GM19324 (cell line): Measurements from ENCODE around the gene MAP2K5.

Experiments
- ATAC-seq: cut with Tn5 transposase; IDR thresholded peaks from one replicate; pipeline ENCODE4 v1.9.1; 2021; ENCODE audit warnings: mild to moderate bottlenecking, moderate library complexity; ENCODE audit not compliant: unreplicated experiment, low FRiP score

MAP2K5 gene

DNA sequence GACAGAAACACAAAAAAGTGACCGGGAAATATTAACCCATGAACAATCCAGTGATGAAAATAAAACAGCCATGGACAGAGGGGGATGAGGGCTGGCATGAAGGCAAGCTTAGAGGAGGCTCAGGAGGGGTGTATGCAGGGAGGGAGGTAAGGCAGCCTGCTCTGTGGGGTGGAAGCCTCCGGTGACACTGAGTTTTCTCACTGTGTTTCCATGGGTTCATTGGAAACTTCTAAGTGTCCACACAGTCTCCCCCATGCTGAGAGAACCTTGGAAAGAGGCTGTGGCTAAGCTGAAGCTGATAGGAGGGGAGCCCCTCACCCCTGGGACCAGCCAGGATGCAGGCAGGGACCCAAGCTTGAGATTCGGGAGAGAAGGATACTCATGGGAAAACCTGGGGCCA, 276.0 kb downstream of the MAP2K5 start:
- ATAC-seq: no peak

DNA sequence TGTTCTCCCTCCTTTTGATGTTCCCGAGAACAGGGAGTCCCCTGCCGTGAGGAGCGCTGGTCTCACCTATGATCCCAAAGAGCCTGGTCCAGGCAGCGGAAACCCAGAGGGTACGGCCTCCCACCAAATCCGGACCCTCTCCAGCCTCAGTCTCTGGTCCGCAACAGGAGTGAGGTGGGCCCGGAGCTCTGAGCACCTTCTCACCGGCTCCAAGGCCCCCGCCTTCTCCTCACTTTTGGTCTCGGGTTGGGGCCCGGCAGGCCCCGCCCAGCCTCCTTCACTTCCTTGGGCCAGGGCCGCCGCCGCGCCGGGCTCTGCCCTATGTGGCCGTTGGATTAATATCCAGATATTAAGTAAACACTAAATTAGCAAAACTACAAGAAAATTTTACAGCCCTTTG, 277.1 kb downstream of the MAP2K5 start:
- ATAC-seq: no peak

DNA sequence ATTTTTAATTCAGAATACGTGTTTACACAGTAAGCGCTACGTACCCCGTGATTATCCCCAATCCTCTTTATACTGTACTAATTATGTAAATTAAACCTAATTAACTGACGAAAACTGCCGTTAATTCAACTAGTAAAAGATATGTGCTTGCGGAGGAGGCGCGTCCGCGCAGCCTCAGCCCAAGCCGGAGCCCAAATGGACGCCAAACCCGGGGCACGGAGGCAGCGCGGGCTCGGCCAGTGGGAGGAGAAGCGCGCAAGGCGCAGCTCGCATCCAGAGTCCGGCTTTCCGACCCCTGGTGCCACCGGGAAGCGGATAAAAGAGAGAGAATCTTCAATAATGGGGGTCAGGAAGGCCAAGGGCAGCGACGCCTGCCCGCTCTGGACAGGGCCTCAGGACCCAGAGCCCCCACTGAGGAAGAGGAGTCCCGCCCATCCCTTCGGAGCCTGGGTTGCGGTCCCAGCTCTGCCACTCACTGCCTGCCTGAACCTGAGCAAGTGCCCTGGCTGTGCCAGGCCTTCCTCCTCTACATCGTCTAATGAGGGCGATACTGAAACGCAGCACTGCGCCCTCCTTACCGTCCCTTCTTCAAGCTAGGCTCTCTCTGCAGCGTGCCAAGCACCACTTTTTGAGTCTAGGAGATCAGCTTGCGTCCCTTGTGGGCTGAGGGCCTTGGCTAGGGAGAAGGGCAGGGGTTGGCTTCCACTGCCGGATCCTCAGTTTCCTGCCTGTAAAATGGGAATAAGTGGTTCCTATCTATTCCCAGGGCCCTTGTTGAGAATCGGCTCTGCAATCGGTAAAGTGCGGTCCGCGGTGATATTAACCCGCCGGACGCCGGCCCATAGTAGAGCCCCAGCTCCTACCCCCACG, 277.9 kb downstream of the MAP2K5 start:
- no peak for ATAC-seq

GRCh38 chr15:67820992-67821783, 278.7 kb downstream of the MAP2K5 start:
- ATAC-seq: no peak

DNA sequence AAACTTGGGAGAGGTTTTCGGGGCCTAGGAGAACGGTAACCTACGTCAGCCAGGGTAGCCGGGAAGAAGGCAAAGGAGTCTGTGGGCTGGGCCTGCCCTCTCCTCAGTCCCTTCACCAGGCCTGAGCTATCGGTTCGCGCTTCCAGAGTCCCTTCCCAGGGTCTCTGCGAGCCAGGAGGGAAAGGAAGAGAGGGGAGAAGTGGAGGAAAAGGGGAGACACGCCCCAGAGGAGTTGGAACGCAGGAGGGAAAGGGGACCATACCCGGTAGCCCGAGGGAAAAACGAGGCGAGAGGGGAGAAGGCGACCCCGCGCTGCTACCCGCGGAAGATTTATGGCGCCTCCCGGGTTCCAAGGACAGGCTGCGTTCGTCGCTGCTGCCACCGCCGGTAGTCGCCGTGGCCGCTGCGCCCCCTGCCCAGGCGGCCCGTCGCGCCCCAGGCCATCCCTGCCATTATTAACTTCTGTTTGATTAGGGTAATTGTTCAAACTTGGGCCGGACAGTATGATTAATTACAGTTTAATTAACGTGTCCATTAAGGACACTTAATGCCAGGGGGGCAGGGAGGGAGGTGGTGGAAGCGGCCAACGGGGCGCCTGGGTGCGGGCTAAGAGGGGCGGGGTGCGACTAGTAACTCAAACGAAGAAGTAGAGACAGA, 279.4 kb downstream of the MAP2K5 start:
- ATAC-seq: no peak

GRCh38 chr15:67822537-67823313, 280.2 kb downstream of the MAP2K5 start:
- ATAC-seq: no peak

DNA sequence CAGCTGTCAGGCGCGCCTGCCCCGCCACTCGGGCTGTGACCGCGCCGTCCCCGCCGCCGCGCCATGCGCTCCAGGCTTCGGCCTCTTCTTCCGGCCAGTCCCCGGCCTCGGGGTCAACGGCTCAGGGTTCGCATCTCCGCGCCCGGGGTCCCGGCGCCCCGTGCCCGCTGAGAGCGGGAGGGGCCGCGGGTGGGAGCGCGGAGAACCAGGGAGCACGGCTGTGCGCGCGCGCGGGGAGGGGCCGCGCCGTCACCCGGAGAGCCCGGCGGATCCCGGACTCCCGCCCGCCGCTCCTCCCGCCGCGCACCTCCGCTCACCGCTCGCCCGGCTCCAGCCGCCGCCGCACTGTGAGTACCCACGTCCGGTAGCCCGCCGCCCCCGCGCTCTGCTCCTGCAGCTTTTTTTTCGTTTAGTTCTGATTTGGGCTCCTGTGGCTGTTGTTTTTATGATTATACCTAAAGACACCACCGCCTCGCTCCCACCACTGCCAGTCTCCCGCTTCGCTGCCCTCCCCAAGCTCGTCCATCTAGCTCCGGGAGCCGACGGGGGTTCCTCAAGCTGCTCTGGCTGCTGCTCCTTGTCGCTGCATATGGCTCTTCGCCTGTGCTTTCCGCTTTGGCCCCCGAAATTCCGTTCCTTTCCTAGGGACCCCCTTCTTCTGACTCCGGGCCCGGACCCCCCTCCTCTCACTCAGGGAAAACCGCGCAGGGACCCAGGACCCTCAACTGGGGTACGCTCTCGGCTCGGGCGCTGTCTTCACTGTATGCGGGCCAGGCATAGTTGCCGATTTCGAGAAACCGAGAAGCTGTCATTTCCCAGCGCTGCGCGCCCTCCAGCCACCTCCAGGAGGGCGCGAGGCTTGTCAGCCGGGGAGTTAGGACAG, 281.1 kb downstream of the MAP2K5 start:
- no peak for ATAC-seq

DNA sequence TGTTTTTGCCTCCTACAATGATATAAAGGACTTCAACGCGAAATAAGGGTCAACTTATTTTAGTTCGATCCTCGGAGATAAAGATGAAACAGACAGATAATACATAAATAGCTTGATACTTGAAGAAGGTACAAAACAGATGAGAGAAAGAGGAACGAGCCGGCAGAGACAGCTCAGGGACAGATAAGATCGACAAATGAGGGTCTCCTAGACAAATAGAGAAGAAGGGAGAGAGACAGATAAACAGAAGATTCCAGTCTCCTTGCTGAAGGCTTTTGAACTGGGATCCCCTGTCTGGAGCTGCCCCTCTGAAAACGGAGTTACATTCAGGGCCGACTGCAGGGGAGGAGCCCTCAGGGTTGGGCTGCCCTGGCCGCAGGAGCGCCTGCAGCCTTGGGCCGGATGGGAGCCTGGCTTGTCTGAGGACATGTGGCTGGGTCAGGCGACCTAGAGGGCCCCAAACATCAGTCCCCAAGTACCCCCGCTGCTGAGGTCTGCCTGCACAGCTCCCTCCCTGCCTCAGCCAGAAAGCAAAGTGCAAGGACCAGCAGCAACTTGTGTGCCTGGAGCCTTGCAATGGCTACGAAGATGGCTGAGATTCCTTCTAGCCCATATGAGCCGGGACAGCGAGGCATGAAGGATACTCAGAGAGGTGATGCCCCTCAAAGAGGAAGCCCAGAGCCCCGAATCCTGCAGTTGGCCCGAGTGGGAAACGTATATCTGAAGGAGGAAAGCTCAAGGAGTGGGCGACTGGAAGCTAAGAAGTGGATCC, 281.9 kb downstream of the MAP2K5 start:
- no peak for ATAC-seq

GRCh38 chr15:67824976-67825880, 282.7 kb downstream of the MAP2K5 start, which contains the start of gene SKOR1:
SKOR1 (plus strand) TSS chr15:67825509; CDS start chr15:67825603, 94 bp downstream.
- ATAC-seq: no peak

DNA sequence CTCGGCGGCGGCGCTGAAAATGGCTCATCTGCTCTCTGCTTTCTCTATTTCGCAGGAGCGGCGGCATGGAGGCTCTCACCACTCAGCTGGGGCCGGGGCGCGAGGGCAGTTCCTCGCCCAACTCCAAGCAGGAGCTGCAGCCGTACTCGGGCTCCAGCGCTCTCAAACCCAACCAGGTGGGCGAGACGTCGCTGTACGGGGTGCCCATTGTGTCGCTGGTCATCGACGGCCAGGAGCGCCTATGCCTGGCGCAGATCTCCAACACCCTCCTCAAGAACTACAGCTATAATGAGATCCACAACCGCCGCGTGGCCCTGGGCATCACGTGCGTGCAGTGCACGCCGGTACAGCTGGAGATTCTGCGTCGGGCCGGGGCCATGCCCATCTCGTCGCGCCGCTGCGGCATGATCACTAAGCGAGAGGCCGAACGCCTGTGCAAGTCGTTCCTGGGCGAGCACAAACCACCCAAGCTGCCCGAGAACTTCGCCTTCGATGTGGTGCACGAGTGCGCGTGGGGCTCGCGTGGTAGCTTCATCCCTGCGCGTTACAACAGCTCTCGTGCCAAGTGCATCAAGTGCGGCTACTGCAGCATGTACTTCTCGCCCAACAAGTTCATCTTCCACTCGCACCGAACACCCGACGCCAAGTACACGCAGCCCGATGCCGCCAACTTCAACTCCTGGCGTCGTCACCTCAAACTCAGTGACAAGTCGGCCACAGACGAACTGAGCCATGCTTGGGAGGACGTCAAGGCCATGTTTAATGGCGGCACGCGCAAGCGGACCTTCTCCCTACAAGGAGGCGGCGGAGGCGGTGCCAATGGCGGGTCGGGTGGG, 283.6 kb downstream of the MAP2K5 start:
- ATAC-seq: no peak

DNA sequence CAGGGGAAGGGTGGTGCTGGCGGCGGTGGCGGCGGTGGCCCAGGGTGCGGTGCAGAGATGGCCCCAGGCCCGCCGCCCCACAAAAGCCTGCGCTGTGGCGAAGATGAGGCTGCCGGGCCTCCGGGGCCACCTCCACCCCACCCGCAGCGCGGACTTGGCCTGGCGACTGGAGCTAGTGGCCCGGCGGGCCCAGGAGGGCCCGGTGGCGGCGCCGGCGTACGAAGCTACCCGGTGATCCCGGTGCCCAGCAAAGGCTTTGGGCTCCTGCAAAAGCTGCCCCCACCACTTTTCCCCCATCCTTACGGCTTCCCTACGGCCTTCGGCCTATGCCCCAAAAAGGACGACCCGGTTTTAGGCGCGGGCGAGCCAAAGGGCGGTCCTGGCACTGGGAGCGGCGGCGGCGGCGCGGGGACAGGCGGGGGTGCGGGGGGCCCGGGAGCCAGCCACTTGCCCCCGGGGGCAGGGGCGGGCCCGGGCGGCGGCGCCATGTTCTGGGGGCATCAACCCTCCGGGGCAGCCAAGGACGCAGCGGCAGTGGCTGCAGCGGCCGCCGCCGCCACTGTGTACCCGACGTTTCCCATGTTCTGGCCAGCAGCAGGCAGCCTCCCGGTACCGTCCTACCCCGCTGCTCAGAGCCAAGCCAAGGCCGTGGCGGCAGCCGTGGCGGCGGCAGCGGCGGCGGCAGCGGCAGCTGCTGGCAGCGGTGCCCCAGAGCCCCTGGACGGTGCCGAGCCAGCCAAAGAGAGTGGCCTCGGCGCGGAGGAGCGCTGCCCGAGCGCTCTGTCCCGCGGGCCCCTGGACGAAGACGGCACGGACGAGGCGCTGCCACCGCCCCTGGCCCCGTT, 284.4 kb downstream of the MAP2K5 start:
- no peak for ATAC-seq

GRCh38 chr15:67827562-67828277, 285.2 kb downstream of the MAP2K5 start:
- ATAC-seq: no peak

- no peak for ATAC-seq
Observed at GRCh38 chr15:67828278-67828968, 285.9 kb downstream of the MAP2K5 start.

GRCh38 chr15:67828969-67829646, 286.6 kb downstream of the MAP2K5 start:
- ATAC-seq: no peak
